ENCODE data around the gene BTBD6.
A peak's percentile ranks its signal among the peaks of the same experiment; 100 is the strongest.

- TF ChIP-seq TCF3 (CRISPR knock-in tag; IDR thresholded peaks at IDR 0.05) (no peak), TARDBP (IDR thresholded peaks at IDR 0.05) (no peak), CTCF (IDR thresholded peaks at IDR 0.05 in 2 of 3, conservative IDR thresholded peaks at IDR 0.05 in 1 of 3; ENCODE audit: insufficient read depth in 2 of 3, low read depth in 1 of 3, low read length in 3 of 3) (peak in 1 of 3 experiments; percentile 12; a peak in 1 of 6 replicates), ZBTB12 (CRISPR knock-in tag; IDR thresholded peaks at IDR 0.05) (no peak), ILF3 (IDR thresholded peaks at IDR 0.05; ENCODE audit: borderline replicate concordance) (no peak), NR0B1 (IDR thresholded peaks at IDR 0.05; ENCODE audit: partially characterized antibody) (no peak), EZH2 (IDR thresholded peaks at IDR 0.05; ENCODE audit: borderline replicate concordance, low read depth, low read length) (no peak), SNRNP70 (optimal IDR thresholded peaks at IDR 0.05; ENCODE audit: low read depth, low read length) (no peak), GTF2F1 (IDR thresholded peaks at IDR 0.05; ENCODE audit: low read depth, low read length) (no peak), ZNF146 (CRISPR knock-in tag; IDR thresholded peaks at IDR 0.05; ENCODE audit: unreplicated experiment) (no peak), FOS (IDR thresholded peaks at IDR 0.05; ENCODE audit: extremely low read depth, insufficient read length) (no peak), SP2 (IDR thresholded peaks at IDR 0.05; ENCODE audit: extremely low read depth, low read depth, low read length, poor library complexity, severe bottlenecking) (no peak), DIDO1 (tag; IDR thresholded peaks at IDR 0.05; ENCODE audit: low read depth) (no peak), MAX (CRISPR knock-in tag; IDR thresholded peaks at IDR 0.05) (no peak)
These were observed 40.9 kb upstream of the BTBD6 start for GRCh38 chr14:105207460-105207901.
